Duodenal mucosa (tissue), 2 donors: ENCODE results near the gene PLCB2.

ENCODE experiments used
- H3K27ac ChIP-seq: one replicate; pipeline ENCODE4 v1.7.0; 2013; ENCODE audit warnings: low read depth, low read length
- H3K27me3 ChIP-seq, 2 donors: one replicate each; pipeline ENCODE4 v1.7.0; 2013; ENCODE audit warnings: low read length in 2 of 2, control low read depth in 1 of 2; ENCODE audit not compliant: insufficient read depth in 2 of 2, control insufficient read depth in 1 of 2
- H3K36me3 ChIP-seq, 2 donors: one replicate each; pipeline ENCODE4 v1.7.0; 2013; ENCODE audit warnings: low read length in 2 of 2, control low read depth in 1 of 2; ENCODE audit not compliant: insufficient read depth in 2 of 2, control insufficient read depth in 1 of 2
- H3K4me1 ChIP-seq, 2 donors: one replicate each; pipeline ENCODE4 v1.7.0; 2013; ENCODE audit warnings: low read length in 2 of 2, control low read depth in 1 of 2; ENCODE audit not compliant: insufficient read depth in 2 of 2, control insufficient read depth in 1 of 2
- H3K4me3 ChIP-seq, 2 donors: one replicate each; pipeline ENCODE4 v1.7.0; 2013; ENCODE audit warnings: low read length in 2 of 2, low read depth in 1 of 2
- H3K9ac ChIP-seq, 2 donors: one replicate each; pipeline ENCODE4 v1.7.0; 2013; ENCODE audit warnings: low read length in 2 of 2, low read depth in 1 of 2
- H3K9me3 ChIP-seq, 2 donors: one replicate each; pipeline ENCODE4 v1.7.0; 2013; ENCODE audit warnings: low read length in 2 of 2, control low read depth in 1 of 2; ENCODE audit not compliant: control insufficient read depth in 1 of 2

PLCB2 gene

DNA sequence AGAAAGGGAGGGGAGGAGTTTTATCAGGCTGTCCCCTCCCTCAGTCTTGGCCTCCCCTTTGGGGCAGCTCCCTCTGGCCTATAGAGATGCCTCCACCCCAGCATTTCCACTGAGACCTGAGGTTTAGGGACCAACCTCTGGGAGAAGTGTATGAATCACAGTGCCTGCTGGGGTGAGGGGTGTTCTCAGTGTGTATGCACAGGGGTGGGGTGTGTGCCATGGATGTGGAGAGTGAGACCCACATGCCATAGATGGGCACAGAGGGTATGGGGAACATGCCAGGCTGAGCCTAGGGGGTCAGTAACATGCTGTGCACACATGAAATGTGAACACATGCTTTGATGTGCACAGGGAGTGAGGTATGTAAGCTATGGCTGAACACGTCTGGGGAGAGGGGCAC lies 12.4 kb downstream of the PLCB2 start:
- peaks cover 3 to 12% of the 10 kb centered on the region in 2 donors for H3K27me3 ChIP-seq
- no peak overlapping the region for H3K9ac ChIP-seq
- no peaks in the 10 kb centered on the region for H3K9me3 ChIP-seq
- H3K4me3 ChIP-seq: no peak overlapping the region
- peaks cover 0 to 17% of the 10 kb centered on the region in 2 donors for H3K36me3 ChIP-seq
- H3K27ac ChIP-seq: no peak overlapping the region
- H3K4me1 ChIP-seq: peaks cover 0 to 7% of the 10 kb centered on the region in 2 donors

DNA sequence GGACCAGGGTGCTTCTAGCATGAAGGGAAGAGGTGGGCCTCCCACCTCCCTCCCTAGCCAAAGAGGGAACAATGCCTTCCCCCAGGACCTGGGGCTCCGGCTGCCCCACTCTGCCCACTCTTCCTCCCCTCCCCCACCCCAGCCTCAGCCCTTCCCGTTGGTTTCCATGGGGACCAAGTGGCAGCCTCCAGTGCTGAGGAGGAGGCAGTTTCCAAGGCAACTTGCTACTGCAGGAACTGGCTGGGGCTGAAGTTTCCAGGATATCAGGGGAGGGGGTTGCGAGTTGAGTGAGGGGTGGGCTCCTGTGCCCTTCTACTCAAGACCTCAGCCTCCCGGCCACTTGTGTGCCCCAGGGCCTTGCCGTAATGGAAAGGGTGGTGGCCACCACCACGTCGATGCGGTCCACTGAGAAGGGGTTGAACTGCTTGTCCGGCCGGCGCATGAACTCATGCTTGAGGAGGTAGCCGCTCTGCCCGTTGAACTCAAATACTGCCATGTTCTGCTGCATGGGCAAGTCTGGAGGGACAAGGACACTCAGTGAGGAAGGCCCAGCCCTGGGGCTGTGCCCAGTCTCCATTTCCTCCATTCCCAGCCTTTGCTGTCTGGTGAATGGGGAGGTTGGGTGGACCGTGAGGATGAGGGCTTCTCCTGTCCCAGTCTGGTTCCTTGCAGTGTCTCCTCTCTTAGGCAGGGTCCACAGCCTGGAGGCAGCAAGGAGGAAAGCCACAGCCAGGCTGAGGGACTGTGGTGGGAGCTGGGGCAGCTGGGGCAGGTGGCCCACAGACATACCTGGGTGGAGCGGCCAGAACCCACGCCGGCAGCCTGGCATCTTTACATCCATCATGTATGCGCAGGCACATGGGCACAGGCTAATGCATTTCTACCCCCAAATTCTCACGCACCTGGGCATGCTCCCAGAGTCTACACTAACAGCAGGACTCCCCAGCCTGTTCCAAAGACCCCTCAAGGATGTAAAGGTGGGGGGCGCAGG lies 13.5 kb downstream of the PLCB2 start:
- H3K36me3 ChIP-seq: peaks cover 2 to 17% of the 10 kb centered on the region in 2 donors
- H3K27me3 ChIP-seq: peaks cover 3 to 12% of the 10 kb centered on the region in 2 donors
- no peak overlapping the region for H3K9ac ChIP-seq
- no peak overlapping the region for H3K4me3 ChIP-seq
- H3K9me3 ChIP-seq: no peaks in the 10 kb centered on the region
- H3K27ac ChIP-seq: no peak overlapping the region
- H3K4me1 ChIP-seq: peaks cover 7% of the 10 kb centered on the region in 2 donors

DNA sequence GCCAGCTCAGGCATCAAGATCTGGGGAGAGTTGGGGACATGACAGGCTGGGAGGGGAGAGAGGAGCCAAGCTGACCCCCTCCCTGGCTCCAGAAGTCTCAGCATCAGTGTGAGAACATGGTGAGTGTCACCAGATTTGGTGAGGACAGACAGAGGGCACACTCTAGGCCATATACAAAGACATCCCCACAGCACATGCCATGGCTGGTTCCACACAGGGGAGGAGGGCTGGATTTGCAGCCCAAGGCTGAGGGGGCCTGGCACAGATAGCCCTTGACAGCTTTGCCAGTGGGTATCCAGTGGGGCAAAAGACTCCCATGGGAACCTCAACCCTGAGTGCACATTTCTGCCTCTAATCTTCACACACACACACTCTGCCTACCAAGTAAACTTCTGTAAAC lies 14.7 kb downstream of the PLCB2 start:
- H3K9me3 ChIP-seq: no peaks in the 10 kb centered on the region
- H3K36me3 ChIP-seq: peaks cover 2 to 11% of the 10 kb centered on the region in 2 donors

DNA sequence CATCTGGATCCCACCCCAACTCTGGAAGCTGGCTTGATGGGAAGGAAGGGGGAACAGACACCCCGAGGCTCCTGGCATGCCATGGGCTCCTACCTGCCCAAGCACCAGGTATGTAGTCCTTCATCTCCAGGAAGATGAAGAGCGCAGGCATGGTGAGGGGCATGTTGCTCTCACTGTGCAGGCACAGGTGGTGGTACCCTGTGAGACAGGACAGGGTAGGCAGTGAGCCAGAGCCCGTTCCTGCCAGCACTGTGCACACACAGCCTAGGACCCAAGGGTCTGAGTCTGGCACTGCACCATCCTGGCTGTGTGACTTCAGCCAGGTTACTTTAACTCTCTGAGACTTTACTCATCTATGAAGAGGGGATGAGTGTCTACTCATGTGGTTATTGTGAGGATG lies 15.5 kb downstream of the PLCB2 start:
- H3K9me3 ChIP-seq: no peaks in the 10 kb centered on the region
- peaks cover 2 to 11% of the 10 kb centered on the region in 2 donors for H3K36me3 ChIP-seq
- H3K27ac ChIP-seq: no peak overlapping the region
- peaks cover 7 to 9% of the 10 kb centered on the region in 2 donors for H3K4me1 ChIP-seq
- H3K27me3 ChIP-seq: peaks cover 3 to 12% of the 10 kb centered on the region in 2 donors
- H3K4me3 ChIP-seq: no peak overlapping the region
- no peak overlapping the region for H3K9ac ChIP-seq

More for the DNA sequence above, 14.7 kb downstream of the PLCB2 start:
- Histone ChIP-seq H3K27ac (no peak overlapping the region), H3K9ac (no peak overlapping the region), H3K27me3 (peaks cover 3 to 12% of the 10 kb centered on the region in 2 donors), H3K4me1 (peaks cover 7 to 9% of the 10 kb centered on the region in 2 donors), H3K4me3 (no peak overlapping the region)

DNA sequence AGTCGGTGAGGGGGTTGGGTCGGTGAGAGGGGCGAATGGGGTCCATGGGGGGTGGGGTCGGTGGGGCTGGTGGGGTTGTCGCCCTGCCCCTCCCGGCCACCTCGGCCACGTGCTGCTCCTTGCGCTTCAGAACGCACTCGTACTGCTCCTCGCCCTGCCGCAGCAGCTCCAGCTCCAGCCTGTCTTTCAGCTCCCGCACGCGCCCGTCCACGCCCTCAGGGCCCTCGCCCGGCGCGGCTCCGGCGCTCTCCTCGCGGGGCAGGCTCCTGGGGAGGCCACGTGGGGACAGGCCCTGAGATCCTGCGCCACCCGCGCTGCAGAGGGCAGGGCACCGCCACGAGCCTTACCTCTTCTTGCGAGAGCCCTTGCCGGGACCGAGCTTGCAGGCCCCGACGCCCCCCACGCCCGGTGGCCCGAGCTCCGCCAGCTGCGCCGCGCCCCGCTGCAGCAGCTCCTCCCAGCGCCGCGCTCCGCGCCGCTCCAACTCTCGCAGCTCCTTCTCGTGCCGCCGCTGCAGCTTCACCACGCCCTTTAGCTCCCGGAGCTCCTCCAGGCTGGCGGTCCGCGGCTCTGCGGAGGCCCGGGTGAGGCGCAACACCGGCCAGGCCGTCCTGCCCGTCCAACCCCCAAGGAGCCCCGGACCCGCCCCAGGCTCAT lies 16.7 kb downstream of the PLCB2 start:
- H3K36me3 ChIP-seq: peaks cover 2 to 9% of the 10 kb centered on the region in 2 donors
- H3K27ac ChIP-seq: no peak overlapping the region
- H3K9ac ChIP-seq: no peak overlapping the region
- H3K4me3 ChIP-seq: peak overlapping the region in 1 of 2 donors; percentile 45
- peaks cover 7 to 9% of the 10 kb centered on the region in 2 donors for H3K4me1 ChIP-seq
- no peaks in the 10 kb centered on the region for H3K9me3 ChIP-seq
- H3K27me3 ChIP-seq: peaks cover 3 to 12% of the 10 kb centered on the region in 2 donors

DNA sequence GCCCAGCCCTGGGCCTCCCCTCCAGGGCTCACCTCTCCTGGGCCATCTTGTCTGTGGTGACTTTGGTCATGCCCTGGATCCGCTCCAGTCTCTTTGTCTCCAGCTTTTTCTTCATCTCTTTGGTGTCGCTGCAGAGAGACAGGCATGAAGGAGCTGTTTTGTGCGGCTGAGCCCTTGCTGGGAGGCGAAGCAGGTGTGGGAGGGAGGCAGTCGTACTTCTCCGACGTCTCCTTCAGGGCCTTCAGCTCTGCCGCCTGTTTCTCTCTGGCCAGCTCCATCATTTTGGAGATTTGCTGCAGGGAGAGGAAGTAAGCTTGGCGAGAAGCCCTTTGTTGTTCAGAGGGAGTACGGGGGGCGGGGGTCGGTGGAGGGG lies 17.2 kb downstream of the PLCB2 start:
- no peak overlapping the region for H3K27ac ChIP-seq
- peaks cover 7 to 9% of the 10 kb centered on the region in 2 donors for H3K4me1 ChIP-seq
- H3K27me3 ChIP-seq: peaks cover 3 to 12% of the 10 kb centered on the region in 2 donors
- H3K9ac ChIP-seq: no peak overlapping the region
- no peaks in the 10 kb centered on the region for H3K9me3 ChIP-seq
- no peak overlapping the region for H3K4me3 ChIP-seq
- peaks cover 2 to 9% of the 10 kb centered on the region in 2 donors for H3K36me3 ChIP-seq

DNA sequence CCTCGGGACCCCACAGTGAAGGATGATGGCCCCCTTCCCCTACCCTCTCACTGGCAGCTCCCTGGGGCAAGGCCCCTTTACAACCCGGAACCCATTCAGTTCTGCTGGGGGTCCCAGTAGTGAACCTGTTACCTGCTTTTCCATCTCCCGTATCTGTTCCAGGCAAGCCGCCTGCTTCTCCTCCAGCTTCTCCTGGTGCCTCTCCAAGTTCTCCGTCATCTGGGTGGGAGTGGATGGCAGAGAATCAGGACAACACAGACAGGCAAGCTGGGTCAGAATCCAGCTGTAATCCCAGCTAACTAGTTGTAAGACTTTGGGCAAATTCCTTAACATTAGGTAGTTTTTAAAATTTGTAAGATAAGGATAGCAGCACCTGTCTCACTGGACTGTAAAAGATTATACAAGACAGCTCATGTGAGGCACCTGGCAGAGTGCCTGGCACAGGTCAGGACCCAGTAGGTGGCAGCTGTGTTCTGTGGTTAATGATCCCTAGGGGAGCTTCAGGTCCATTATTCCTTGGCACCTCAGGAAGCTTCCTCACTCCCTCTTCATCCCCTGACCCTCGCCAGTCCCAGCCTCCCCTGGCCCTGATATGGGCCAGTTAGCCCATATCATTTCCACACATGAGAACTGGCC lies 18.5 kb downstream of the PLCB2 start:
- peaks cover 4 to 19% of the 10 kb centered on the region in 2 donors for H3K27me3 ChIP-seq
- H3K27ac ChIP-seq: no peak overlapping the region
- H3K4me1 ChIP-seq: peaks cover 7 to 9% of the 10 kb centered on the region in 2 donors
- no peak overlapping the region for H3K4me3 ChIP-seq
- H3K36me3 ChIP-seq: peaks cover 2 to 5% of the 10 kb centered on the region in 2 donors
- no peak overlapping the region for H3K9ac ChIP-seq
- H3K9me3 ChIP-seq: no peaks in the 10 kb centered on the region

DNA sequence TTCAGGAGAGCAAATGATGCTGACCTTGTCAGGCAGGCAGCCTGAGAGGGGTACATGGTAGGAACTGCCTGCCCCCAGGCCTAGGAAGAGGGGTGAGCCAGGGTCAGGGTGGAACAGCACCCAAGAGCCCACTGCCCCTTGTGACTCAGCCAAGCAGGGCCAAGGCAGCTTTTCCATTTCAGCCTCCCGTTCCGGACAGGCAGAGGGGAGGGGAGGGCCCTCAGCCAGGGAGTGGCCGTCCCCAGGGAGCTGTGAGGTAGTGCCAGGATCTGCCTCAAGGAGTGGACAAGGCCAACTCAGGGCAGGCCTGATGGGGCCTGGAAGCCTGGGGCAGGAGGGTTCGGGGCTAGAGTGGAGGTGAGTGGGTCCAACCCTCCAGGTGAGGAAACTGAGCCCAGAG lies 19.8 kb downstream of the PLCB2 start:
- Histone ChIP-seq H3K9me3 (no peaks in the 10 kb centered on the region), H3K27ac (no peak overlapping the region), H3K4me1 (peaks cover 7 to 9% of the 10 kb centered on the region in 2 donors), H3K9ac (no peak overlapping the region), H3K36me3 (peaks cover 2 to 4% of the 10 kb centered on the region in 2 donors), H3K27me3 (peaks cover 13 to 32% of the 10 kb centered on the region in 2 donors), H3K4me3 (no peak overlapping the region)

DNA sequence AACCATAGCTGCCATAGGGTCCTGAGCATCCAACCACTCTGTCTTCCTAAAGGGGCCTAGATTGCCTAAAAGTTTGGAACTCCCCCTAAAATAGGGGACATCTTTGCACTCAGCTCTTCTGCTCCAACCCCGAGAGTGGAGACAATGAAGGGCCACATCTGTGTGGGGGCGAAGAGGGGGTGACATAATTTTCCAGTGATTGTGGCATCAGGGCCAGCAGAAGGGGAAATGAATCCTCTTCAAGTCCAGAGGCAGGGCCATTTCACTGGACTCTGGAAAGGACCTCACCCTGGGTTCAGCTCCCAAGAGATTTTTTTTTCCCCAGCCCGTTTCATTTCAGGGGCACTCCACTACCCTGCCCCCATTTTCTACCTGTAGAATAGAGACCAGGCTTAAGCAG lies 20.2 kb downstream of the PLCB2 start:
- peaks cover 13 to 33% of the 10 kb centered on the region in 2 donors for H3K27me3 ChIP-seq
- H3K36me3 ChIP-seq: peaks cover 2 to 4% of the 10 kb centered on the region in 2 donors
- no peak overlapping the region for H3K4me3 ChIP-seq
- H3K9ac ChIP-seq: no peak overlapping the region
- H3K4me1 ChIP-seq: peaks cover 7 to 9% of the 10 kb centered on the region in 2 donors
- no peak overlapping the region for H3K27ac ChIP-seq
- H3K9me3 ChIP-seq: no peaks in the 10 kb centered on the region
